Activated CD4-positive, alpha-beta T cell treated with anti-CD3 and anti-CD28 coated beads, Interleukin-2, amount 50 U/mL, for 1 hour (primary cell): Measurements from ENCODE around the gene CNR2.
A peak's percentile ranks its signal among the peaks of the same experiment; 100 is the strongest.
"Not testable (repeated sequence)": the region's sequence is repeated elsewhere in the genome, so short reads cannot be mapped to it uniquely, and the experiment has no call there.

Source experiments
- DNase-seq: peaks from one replicate; pipeline ENCODE4 v3.0.0-alpha.2; 2020

Gene CNR2

GRCh38 chr1:23913212-23913880 is at the start of gene CNR2:
Gene CNR2, minus strand, starts transcription at chr1:23913362. Its CDS starts 37,745 bp downstream, at chr1:23875617.
- no peak for DNase-seq

- DNase-seq = no peak
These were observed 47.3 kb upstream of the CNR2 start for GRCh38 chr1:23960291-23961020.

- peak; percentile 96 for DNase-seq
These were observed 46.5 kb upstream of the CNR2 start, which contains the start of gene PNRC2 for GRCh38 chr1:23959461-23960290. Gene PNRC2, plus strand, starts transcription at chr1:23959828. Its CDS starts 1,630 bp downstream, at chr1:23961458.

GRCh38 chr1:23958810-23959460 is 45.8 kb upstream of the CNR2 start:
- DNase-seq = peak; percentile 85

GRCh38 chr1:23958040-23958809 is 45.1 kb upstream of the CNR2 start:
- not testable (repeated sequence) for DNase-seq

GRCh38 chr1:23957096-23957495 is 43.9 kb upstream of the CNR2 start:
- no peak for DNase-seq

GRCh38 chr1:23953020-23953419 is 39.9 kb upstream of the CNR2 start:
- DNase-seq = no peak

- DNase-seq = no peak
These were observed 34.2 kb upstream of the CNR2 start for GRCh38 chr1:23947366-23947765.

GRCh38 chr1:23936481-23937176 is 23.5 kb upstream of the CNR2 start:
- no peak for DNase-seq

GRCh38 chr1:23931491-23931880 is 18.3 kb upstream of the CNR2 start:
- no peak for DNase-seq

- no peak for DNase-seq
These were observed 17.8 kb upstream of the CNR2 start for GRCh38 chr1:23930861-23931490.

- no peak for DNase-seq
These were observed 17.1 kb upstream of the CNR2 start for GRCh38 chr1:23930270-23930669.

GRCh38 chr1:23928789-23929188 is 15.6 kb upstream of the CNR2 start:
- DNase-seq = no peak

- DNase-seq = no peak
These were observed 13.9 kb upstream of the CNR2 start for GRCh38 chr1:23927097-23927496.

GRCh38 chr1:23925279-23925678 is 12.1 kb upstream of the CNR2 start:
- DNase-seq = no peak

- DNase-seq = no peak
These were observed 11.4 kb upstream of the CNR2 start for GRCh38 chr1:23924601-23925000.

- no peak for DNase-seq
These were observed 10.7 kb upstream of the CNR2 start for GRCh38 chr1:23923592-23924499.

- no peak for DNase-seq
These were observed 9.3 kb upstream of the CNR2 start for GRCh38 chr1:23922321-23922943.
